GM12801 (cell line): ENCODE data around the gene TES.

Experiments used
- TF ChIP-seq, protein P1 (sequence below): IDR thresholded peaks from one replicate; pipeline ENCODE4 v1.5.1; 2011; ENCODE audit warnings: control low read depth; ENCODE audit not compliant: insufficient read length; ENCODE audit errors: extremely low read depth

TES gene

DNA sequence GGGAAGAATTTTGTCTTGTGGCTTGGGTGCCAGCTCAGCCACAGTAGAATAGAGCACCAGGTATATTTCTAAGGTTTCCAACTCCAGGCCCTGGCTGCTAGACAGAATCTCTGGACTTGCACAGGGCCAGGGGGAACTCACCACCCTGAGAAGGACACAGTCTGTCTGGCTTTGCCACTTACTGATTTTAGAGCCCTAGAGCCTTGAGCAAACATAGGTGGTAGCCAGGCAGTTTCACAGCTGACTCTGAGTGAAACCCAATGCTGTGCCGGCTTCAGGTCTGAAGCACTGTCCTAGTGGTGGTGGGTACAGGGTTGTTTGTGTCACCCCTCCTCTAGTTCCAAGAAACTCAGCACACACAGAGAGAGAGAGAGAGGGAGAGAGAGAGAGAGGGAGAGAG lies 81.6 kb downstream of the TES start:
- TF ChIP-seq, protein P1, sequence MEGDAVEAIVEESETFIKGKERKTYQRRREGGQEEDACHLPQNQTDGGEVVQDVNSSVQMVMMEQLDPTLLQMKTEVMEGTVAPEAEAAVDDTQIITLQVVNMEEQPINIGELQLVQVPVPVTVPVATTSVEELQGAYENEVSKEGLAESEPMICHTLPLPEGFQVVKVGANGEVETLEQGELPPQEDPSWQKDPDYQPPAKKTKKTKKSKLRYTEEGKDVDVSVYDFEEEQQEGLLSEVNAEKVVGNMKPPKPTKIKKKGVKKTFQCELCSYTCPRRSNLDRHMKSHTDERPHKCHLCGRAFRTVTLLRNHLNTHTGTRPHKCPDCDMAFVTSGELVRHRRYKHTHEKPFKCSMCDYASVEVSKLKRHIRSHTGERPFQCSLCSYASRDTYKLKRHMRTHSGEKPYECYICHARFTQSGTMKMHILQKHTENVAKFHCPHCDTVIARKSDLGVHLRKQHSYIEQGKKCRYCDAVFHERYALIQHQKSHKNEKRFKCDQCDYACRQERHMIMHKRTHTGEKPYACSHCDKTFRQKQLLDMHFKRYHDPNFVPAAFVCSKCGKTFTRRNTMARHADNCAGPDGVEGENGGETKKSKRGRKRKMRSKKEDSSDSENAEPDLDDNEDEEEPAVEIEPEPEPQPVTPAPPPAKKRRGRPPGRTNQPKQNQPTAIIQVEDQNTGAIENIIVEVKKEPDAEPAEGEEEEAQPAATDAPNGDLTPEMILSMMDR, result no peak

DNA sequence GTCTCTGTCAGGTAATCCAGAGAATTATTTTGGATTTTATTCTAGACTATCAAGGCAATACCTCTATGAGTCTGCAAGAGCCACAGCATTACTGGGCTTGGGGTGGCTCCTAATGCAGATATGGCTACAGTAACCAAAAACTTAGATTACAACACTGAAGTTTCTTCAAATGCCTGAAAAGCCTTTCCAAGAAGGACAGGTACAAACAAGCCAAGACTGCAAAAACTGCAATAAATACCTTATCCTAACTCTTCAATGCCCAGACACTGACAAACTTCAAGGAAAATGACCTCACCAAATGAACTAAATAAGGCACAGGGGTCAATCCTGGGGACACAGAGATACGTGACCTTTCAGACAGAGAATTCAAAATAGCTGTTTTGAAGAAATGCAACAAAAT lies 82.0 kb downstream of the TES start:
- TF ChIP-seq, protein P1, result no peak

DNA sequence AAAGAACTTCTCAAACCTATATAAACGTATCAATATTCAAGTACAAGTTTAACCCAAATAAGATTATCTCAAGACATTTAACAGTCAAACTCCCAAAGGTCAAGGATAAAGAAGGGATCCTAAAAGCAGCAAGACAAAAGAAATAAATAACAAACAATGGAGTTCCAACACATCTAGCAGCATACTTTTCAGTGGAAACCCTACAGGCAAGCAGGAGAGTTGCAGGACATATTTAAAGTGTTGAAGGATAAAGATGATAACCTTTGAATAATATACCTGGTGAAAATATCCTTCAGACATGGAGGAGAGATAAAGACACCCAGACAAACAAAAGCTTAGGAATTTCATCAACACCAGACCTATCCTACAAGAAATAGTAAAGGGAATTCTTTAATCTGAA lies 82.8 kb downstream of the TES start:
- TF ChIP-seq, protein P1, result no peak

GRCh38 chr7:116293633-116294032 lies 83.3 kb downstream of the TES start:
- TF ChIP-seq, protein P1, result no peak

DNA sequence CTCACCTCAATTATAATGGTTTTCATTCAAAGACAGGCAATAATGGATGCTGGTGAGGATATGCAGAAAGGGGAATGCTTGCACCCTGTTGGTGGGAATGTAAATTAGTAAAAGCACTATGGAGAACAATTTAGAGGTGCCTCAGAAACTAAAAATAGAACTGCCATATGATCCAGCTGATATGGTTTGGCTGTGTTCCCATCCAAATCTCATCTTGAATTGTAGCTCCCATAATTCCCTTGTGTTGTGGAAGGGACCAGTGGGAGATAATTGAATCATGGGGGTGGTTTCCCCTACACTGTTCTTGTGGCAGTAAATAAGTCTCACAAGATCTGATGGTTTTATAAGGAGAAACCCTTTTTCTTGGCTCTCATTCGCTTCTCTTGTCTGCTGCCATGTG lies 87.7 kb downstream of the TES start:
- TF ChIP-seq, protein P1, result no peak

DNA sequence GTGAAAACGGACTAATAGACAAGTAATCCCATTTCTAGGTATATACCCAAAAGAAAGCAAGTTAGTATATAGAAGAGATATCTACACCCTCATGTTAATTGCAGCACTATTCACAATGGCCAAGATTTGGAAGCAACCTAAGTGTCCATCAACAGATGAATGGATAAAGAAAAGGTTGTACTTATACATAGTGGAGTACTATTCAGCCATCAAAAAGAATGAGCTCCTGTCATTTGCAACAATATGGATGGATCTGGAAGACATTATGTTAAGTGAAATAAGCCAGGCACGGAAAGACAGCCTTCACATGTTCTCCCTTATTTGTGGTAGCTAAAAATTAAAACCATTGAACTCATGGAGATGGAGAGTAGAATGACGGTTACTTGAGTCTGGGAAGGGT lies 88.2 kb downstream of the TES start:
- TF ChIP-seq, protein P1, result no peak

GRCh38 chr7:116305485-116306408 lies 95.4 kb downstream of the TES start:
- TF ChIP-seq, protein P1, result no peak
